Psoas muscle (tissue), 8 donors: Measurements from ENCODE around the gene OPRM1. TPM values are rescaled to one million over a fixed set of nuclear protein-coding genes. Genes with fewer than 3 reads are reported as not detected.

Source experiments
- ATAC-seq, 4 donors: fragments of 200-7000 bp; cut with Tn5 transposase; one replicate each; pipeline ENCODE4 v1.9.1; 2020; ENCODE audit warnings: moderate library complexity in 3 of 4, mild to moderate bottlenecking in 2 of 4
- DNase-seq, 2 donors: peaks; one replicate each; pipeline ENCODE4 v3.0.0-alpha.2; 2020
- H3K27ac ChIP-seq: fragments of 200-600 bp; one replicate; pipeline ENCODE4 v1.8.0; 2022
- H3K27me3 ChIP-seq, 3 donors: fragments of 200-600 bp in 1 of 3; one replicate each; pipeline versions ENCODE4 v1.6.1 to v1.8.0; 2013 to 2022; ENCODE audit warnings: low read length in 2 of 3, mild to moderate bottlenecking in 2 of 3, moderate library complexity in 1 of 3; ENCODE audit not compliant: insufficient read depth in 3 of 3
- H3K36me3 ChIP-seq, 2 donors: fragments of 200-600 bp in 1 of 2; one replicate each; pipeline versions ENCODE4 v1.6.1 to v1.8.0; 2013 to 2022; ENCODE audit warnings: low read depth in 1 of 2, mild to moderate bottlenecking in 1 of 2, moderate library complexity in 1 of 2; ENCODE audit not compliant: insufficient read depth in 1 of 2
- H3K4me1 ChIP-seq: fragments of 200-600 bp; one replicate; pipeline ENCODE4 v1.8.0; 2022
- H3K4me3 ChIP-seq: fragments of 200-600 bp; one replicate; pipeline ENCODE4 v1.8.0; 2022; ENCODE audit warnings: mild to moderate bottlenecking
- H3K9me3 ChIP-seq: fragments of 200-600 bp; one replicate; pipeline ENCODE4 v1.8.0; 2022
- WGBS, 3 donors: extraction: QIAGEN DNeasy Blood & Tissue Kit; methylation state at CpG; one replicate each; pipeline versions ENCODE4 v1.1.6 to v1.1.7; 2013; 5-methylcytosine and 5-hydroxymethylcytosine counted together
- intact Hi-C, 2 donors: fragments of 100-400 bp; cut with DNase I; formaldehyde crosslinking; loops; one replicate each; pipeline versions ENCODE4 v1.11.0 to v1.14.2; 2022
- long read RNA-seq, 2 donors: library from polyadenylated mRNA; unstranded; transcript quantifications; one replicate each; pipeline ENCODE4 v2.0.0, GENCODE V29; 2021
- polyA plus RNA-seq, 3 donors: library from polyadenylated mRNA; stranded (reverse); fragments of 200-250 nt; gene quantifications; one replicate each; pipeline ENCODE4 v1.2.3, GENCODE V29; 2013
- total RNA-seq, 4 donors: library from RNA; stranded (reverse); fragmentation: NEBNext Ultra II Directional in 2 of 4; extraction: Animal tissue kit (Norgen Biotek cat#: 25700) in 2 of 4; gene quantifications; one replicate each; pipeline versions ENCODE4 v1.2.1 to v1.2.4, GENCODE V29; 2021 to 2023
- TF ChIP-seq, protein P1 (sequence below): fragments of 200-600 bp; IDR thresholded peaks from one replicate; pipeline ENCODE4 v1.8.0; 2022; ENCODE audit warnings: antibody characterized with exemption
- donor health status: healthy with polysubstance abuse.
- donor health status: DM: no; HTN: no; CAD: no; lungs with moderate emphysema.
- donor health status: Bipolar disorder and iron deficiency.
- donor health status: healthy.
- donor health status: DM: yes; HTN: yes; CAD: no.
- donor health status: DM: no; HTN: no; CAD: no.
- donor health status: DM: no; HTN: no; CAD: no.
- donor health status: DM: yes; HTN: yes; CAD: no.

OPRM1 gene
- total RNA-seq (not detected), polyA plus RNA-seq (not detected)
- long read RNA-seq, donor 1 = 0 reads
- long read RNA-seq, donor 2 = 0 reads

DNA sequence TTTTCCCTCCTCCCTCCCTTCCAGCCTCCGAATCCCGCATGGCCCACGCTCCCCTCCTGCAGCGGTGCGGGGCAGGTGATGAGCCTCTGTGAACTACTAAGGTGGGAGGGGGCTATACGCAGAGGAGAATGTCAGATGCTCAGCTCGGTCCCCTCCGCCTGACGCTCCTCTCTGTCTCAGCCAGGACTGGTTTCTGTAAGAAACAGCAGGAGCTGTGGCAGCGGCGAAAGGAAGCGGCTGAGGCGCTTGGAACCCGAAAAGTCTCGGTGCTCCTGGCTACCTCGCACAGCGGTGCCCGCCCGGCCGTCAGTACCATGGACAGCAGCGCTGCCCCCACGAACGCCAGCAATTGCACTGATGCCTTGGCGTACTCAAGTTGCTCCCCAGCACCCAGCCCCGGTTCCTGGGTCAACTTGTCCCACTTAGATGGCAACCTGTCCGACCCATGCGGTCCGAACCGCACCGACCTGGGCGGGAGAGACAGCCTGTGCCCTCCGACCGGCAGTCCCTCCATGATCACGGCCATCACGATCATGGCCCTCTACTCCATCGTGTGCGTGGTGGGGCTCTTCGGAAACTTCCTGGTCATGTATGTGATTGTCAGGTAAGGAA, at the start of gene OPRM1:
OPRM1 (plus strand) TSS at position 10 of the 612 bp plus-strand sequence; CDS start at position 315, 305 bp downstream.
- no peak within 1 kb of the TSS for H3K27ac ChIP-seq
- no peaks in the 10 kb centered on the region for H3K9me3 ChIP-seq
- 3 to 5% (median 4%) methylated on average over 38 of the region's 38 CpGs for WGBS, 3 donors
- H3K4me1 ChIP-seq = no peaks in the 10 kb centered on the region
- intact Hi-C loops = no loop called here
- DNase-seq (peak; percentile 14 to 27), ATAC-seq (no peak)
- peaks cover 0 to 2% (median 0%) of the 10 kb centered on the region in 3 donors for H3K27me3 ChIP-seq
- H3K4me3 ChIP-seq = no peak within 1 kb of the TSS
- TF ChIP-seq, protein P1, sequence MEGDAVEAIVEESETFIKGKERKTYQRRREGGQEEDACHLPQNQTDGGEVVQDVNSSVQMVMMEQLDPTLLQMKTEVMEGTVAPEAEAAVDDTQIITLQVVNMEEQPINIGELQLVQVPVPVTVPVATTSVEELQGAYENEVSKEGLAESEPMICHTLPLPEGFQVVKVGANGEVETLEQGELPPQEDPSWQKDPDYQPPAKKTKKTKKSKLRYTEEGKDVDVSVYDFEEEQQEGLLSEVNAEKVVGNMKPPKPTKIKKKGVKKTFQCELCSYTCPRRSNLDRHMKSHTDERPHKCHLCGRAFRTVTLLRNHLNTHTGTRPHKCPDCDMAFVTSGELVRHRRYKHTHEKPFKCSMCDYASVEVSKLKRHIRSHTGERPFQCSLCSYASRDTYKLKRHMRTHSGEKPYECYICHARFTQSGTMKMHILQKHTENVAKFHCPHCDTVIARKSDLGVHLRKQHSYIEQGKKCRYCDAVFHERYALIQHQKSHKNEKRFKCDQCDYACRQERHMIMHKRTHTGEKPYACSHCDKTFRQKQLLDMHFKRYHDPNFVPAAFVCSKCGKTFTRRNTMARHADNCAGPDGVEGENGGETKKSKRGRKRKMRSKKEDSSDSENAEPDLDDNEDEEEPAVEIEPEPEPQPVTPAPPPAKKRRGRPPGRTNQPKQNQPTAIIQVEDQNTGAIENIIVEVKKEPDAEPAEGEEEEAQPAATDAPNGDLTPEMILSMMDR = no peak
- no peaks in the 10 kb centered on the region for H3K36me3 ChIP-seq

DNA sequence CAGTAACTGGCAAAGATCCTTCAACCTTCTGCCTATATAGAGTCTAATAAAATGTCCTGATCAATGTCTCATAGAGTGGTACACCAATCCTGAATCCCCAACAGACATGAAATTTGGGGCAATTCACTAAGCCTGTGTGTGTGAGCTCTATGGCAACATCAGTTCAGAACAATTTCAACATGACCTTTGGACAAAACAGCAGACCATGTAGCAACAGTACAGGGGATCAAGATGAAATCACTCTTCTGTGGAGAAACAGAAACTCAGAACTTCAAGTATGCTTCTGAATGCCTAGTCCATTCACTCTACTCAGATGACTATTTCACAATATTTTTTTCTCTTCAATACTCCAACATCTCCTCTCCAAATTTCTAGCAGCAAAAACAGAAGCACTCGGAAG, 49.1 kb upstream of the OPRM1 start:
- Histone ChIP-seq H3K4me1 (no peaks in the 10 kb centered on the region), H3K36me3 (no peaks in the 10 kb centered on the region), H3K27me3 (no peaks in the 10 kb centered on the region), H3K27ac (no peak overlapping the region), H3K9me3 (no peaks in the 10 kb centered on the region), H3K4me3 (no peak overlapping the region)
- intact Hi-C loops = no loop called here
- DNase-seq = no peak
- no peak for ATAC-seq
- TF ChIP-seq, protein P1 = no peak
- 81 to 93% (median 84%) methylated on average over 1 of the region's 1 CpG for WGBS, 3 donors

DNA sequence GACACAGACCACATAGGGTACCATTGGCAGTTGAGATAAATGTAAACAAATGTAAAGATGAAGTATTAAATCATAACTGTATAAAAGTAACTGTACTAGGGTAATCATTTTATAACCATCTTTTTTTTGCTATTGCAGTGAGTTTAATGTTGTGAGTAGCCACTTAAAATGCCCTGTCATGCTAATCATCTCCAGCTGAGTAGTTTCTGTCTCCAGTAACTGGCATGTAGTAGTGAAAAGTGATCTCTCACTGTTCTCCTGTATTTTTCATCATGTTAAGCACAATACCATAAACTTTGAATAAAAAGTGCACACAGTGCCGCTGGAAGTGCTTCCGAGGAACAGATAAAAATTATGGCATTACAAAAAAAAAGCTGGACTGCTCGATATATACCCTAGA, 45.0 kb upstream of the OPRM1 start:
- WGBS, 3 donors = 21 to 27% (median 24%) methylated on average over 3 of the region's 3 CpGs
- no peaks in the 10 kb centered on the region for H3K36me3 ChIP-seq
- no peak overlapping the region for H3K27ac ChIP-seq
- ATAC-seq (no peak), DNase-seq (no peak)
- intact Hi-C loops = no loop called here
- TF ChIP-seq, protein P1 = no peak
- no peaks in the 10 kb centered on the region for H3K27me3 ChIP-seq
- no peaks in the 10 kb centered on the region for H3K9me3 ChIP-seq
- no peaks in the 10 kb centered on the region for H3K4me1 ChIP-seq
- H3K4me3 ChIP-seq = no peak overlapping the region

DNA sequence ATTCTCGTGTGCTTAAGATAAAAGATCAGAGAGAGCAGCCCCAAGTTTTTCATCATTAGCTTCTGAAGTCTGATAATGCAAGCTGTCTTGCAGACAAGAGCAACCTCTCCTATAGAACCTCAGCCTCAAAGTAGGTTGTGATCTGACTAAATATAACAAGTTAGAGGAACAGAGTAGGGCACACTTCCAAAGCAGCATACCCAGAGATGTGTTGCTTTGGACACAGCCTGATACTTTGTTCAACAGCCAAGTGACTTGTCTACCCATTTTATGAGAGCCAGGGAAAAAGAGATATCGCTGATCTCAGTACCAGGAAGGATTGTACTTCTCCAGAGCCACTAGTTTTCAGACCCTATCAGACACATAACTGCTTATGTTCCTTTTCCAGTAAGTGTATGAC, 44.2 kb upstream of the OPRM1 start:
- intact Hi-C loops = no loop called here
- 30 to 61% (median 35%) methylated on average over 2 of the region's 2 CpGs for WGBS, 3 donors
- Histone ChIP-seq H3K36me3 (no peaks in the 10 kb centered on the region), H3K4me1 (no peaks in the 10 kb centered on the region), H3K27me3 (no peaks in the 10 kb centered on the region), H3K4me3 (no peak overlapping the region), H3K9me3 (no peaks in the 10 kb centered on the region), H3K27ac (no peak overlapping the region)
- TF ChIP-seq, protein P1 = no peak
- DNase-seq = no peak
- ATAC-seq = no peak

DNA sequence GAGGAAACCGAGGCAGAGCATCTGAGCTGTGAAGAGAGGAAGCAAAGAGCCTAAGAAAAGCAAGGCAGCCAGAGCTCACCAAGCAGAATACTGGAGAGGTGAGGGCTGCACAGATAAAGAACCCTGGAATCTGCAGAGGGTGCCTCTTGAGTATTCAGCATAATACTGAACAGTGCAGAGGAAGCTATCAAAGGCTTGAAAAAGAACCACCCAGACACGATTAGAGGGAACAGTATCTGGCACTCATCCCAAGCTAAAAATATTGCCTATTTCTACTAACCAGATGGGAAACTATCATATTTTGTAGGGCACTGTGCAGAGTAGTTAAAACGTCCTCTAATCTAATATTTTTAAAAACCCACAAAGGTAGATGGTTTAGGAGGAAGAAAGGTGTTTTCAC, 41.8 kb upstream of the OPRM1 start:
- no peak for DNase-seq
- Histone ChIP-seq H3K36me3 (no peaks in the 10 kb centered on the region), H3K27me3 (no peaks in the 10 kb centered on the region), H3K27ac (no peak overlapping the region), H3K4me3 (no peak overlapping the region), H3K9me3 (no peaks in the 10 kb centered on the region), H3K4me1 (no peaks in the 10 kb centered on the region)
- intact Hi-C loops = no loop called here
- TF ChIP-seq, protein P1 = no peak
- ATAC-seq = no peak
- WGBS, 3 donors = 18 to 41% (median 23%) methylated on average over 3 of the region's 3 CpGs
